Measurements from ENCODE around the gene TNFRSF4.

TNFRSF4 gene

DNA sequence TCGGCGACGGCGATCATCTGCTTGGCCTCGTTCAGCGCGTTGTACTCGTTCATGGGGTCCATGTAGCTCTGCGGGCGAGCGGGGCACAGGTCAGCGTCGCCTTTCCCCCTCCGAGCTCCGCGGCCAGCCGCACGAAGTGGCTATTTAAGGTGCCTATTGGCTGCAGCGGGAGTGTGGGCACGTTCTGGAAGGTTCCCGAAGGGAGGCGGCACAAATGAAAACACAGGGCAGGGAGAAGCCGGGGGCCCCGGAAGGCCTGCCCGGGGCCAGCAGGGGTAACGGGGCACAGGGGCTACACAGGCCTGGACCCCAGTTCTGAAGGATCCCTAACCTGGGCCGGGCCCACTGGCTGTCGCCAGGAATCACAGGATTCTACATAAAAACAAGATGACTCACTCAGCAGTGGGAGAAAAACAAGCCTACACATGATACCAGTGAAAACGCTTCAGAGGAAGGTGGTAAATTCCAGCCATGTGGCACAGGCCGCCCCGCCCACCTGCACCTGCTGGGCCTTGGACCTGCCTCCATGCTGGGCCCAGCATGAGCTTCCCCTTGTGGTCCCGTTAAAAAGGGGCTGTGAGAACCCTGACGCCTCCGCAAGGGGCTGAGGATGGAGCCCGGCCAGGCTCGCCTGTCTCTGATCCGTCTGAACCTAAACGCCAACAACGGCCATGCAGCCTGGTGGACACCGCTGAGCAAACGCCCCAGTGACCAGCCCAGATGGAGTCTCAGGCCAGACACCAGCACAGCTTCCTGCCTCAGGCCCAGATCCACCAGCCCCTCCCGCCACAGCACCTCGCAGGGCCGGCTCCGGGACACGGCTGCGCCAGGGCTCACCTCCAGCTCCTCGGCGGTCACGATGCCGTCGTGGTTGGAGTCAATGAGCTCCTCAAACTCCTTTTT, 3.9 kb upstream of the TNFRSF4 start:
- no peak for DNase-seq (ENCODE audit: low spot score)

DNA sequence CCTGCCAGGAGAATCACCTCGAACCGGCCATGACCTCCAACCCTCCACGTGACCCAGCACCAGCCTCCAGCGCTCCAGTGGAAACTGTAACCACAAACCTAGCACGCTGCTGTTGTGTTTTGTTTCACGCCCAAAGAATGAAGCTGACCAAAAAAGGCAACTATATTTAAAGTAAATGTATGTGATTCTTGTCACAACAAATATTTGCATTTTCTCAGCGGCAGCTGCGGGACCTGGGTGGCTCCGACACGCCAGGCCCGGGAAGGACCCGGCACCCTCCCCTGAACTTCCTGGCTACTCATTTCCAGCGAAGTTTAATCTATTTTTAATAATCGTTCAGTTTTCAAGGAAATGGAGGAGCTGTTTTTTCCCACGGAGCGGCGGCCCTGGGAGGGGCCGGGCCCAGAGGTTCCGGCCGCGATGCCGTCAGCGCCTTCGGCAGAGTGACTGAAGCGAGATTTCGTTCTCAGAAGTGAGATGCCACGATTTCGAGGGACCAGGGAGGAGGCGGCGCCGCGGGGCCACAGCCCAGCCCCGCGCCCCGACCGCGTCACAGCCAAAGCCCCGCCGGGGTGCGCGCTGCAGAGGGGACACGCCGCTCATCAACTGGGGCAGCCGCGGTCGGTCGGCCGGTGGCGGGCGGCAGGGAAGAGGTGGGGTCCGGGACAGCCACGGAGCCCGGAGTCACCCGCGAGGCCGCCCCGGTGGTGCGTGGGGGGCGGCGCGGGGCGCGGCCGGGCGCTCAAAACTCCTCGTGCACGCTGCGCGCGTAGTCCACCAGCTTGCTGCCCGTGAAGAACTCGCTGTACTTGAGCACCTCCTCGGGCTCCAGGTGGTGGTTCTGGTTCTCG, 3.0 kb upstream of the TNFRSF4 start:
- no peak for DNase-seq (ENCODE audit: low spot score)

DNA sequence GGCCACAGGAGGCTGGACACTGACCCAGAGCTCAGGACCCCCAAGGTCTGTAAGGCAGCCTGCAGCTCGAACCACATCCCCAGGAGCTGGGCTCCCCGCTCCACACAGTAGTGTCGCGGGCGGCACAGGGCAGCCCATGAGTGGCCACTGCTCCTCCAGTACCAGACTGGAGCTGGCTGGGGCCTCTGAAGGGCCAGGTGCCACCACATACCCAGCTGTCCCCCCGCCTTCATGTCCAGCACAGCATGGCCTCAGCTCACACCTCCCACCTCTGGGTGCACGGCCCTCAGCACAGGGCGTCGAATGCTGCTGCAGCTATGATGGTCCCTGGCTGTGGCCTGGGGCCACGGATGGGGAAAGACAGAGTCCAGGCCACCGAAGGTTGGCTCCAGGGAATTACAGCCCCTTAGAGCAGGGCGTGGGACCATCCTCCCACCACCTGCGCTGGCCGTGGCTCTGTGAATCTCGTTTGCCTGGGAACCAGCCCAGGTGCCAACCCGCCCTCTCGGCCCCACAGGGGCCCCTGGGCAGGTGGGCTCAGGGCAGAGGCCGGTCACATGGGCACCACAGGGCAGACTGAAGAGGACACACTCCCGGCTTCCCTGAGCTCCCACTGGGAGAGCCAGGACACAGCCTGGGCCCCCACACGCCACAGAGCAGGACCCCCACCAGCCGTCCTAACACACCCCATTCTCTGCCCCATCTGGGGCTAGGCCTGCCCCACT, 2.1 kb upstream of the TNFRSF4 start:
- DNase-seq (ENCODE audit: low spot score), result no peak

DNA sequence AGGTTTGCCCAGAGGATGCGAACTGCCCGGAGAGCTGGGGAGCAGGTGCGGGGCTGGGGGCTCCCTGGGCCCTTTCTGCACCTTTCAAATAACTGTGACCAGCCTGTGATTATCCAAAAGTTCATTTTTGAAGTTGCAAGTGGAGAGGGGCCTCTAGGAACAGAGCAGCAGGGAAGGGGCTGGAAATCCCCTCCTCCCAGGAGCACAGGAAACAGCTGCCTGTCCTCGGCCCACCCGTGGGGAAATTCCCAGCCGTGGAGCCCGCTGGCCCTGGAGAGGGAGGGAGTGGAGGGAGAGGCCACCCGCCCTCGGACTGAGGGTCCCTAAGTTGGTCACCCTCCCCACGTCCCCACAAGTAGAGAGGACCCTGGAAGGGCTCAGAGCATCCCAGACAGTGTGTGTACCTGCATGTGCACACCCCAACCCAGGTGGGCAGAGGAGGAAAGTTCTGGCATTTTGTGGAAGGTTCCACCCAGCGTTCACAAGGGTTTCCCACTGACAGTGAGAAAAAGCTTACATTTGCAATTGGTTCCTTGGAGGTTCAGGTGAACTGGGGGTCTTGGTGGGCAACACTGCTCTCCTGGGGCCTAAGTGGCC, 1.2 kb upstream of the TNFRSF4 start:
- no peak for DNase-seq (ENCODE audit: low spot score)

DNA sequence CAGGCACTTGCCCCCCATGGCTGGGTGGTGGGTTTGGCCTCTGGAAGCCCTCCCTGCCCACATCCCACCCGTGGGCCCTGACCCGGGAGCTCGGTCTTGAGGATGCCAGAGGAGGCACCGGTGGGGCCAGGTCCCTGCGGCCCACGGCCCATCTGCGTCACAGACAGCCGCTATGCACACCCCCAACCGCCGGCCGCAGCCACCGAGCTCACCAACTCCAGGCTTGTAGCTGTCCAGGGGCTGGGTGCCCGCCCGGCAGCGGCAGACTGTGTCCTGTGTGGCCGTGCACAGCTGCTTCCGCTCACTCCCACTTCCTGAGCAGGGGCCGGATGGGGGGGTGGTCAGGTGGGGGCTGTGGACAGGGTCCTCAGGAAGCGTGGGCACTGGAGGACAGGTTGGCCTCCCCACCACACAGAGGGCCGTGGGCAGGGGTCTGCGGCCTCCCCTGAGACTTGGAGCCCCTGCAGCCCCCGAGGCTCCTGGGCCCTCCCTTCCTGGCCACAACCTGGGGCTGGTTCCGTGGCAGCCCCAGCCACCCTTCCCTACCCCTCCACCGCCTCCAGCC, 1.1 kb downstream of the TNFRSF4 start:
- DNase-seq (ENCODE audit: low spot score), result no peak

DNA sequence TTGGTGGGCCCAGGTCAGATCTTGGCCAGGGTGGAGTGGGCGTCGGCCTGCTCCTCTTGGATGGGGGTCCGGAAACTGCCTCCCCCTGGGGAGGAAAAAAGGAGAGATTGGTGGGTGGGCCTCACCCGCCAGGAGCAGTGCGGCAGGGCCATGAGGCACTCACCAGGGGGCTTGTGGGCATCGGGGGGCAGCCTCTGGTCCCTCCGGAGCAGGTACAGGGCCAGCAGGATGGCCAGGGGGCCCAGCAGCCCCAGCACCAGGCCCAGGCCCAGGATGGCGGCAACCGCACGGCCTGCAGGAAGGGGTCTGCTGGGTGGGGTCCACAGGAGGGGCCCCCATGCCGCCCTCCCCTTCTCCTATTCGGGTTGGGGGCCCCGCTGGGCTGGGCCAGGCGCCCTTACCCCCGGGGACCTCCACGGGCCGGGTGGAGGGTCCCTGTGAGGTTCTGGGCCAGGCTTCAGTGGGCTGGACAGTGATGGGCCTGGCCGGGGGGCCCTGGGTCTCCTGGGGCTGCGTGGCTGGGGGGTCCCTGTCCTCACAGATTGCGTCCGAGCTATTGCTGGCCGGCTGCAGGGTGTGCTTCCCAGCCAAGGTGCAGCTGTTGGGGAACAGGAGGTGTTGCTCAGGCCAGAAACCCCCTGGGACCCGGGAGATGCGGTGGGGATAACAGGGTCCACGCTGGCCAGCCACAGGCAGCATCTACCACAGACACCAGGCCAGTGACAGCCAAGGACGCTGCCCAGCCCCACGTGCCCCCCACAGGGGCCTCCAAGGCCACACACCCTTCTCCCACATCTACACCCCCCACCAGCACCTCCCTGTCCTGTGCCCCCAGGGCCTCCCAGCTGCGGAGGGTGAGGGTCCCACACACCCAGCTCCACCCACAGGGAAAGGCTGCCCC, 2.2 kb downstream of the TNFRSF4 start:
- DNase-seq (ENCODE audit: low spot score), result no peak

DNA sequence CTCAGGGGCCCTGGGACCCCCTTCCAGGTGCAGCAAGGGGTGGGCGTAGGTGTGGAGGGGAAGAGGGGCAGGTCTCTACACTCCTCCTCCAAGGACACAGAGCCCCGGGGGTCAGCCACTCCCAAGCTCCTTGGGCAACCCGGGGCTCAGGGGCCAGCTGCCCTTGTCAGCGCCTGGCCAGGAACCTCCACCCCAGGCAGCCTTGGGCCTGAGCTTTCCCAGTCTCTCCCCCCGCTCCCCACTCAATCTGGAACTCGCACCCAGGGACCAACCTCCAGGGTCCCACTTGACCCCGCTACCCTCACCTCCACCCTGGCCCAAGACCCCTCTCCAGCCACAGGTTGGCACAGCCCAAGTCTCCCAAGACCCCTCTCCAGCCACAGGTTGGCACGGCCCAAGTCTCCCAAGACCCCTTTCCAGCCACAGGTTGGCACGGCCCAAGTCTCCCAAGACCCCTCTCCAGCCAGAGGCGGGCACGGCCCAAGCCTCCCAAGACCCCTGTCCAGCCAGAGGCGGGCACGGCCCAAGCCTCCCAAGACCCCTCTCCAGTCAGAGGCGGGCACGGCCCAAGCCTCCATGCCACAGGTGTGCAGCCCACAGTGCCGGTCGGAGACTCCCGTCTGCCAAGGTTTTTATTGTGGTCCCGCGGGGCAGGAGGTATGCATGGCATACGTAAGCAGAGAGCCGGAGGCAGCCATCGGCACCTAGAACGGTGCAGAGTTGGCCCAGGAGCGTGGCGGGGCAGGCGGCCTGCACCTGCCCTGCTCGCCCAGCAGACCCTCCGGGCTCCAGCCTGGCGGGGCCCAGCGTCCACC, 3.0 kb downstream of the TNFRSF4 start:
- no peak for DNase-seq (ENCODE audit: low spot score)

DNA sequence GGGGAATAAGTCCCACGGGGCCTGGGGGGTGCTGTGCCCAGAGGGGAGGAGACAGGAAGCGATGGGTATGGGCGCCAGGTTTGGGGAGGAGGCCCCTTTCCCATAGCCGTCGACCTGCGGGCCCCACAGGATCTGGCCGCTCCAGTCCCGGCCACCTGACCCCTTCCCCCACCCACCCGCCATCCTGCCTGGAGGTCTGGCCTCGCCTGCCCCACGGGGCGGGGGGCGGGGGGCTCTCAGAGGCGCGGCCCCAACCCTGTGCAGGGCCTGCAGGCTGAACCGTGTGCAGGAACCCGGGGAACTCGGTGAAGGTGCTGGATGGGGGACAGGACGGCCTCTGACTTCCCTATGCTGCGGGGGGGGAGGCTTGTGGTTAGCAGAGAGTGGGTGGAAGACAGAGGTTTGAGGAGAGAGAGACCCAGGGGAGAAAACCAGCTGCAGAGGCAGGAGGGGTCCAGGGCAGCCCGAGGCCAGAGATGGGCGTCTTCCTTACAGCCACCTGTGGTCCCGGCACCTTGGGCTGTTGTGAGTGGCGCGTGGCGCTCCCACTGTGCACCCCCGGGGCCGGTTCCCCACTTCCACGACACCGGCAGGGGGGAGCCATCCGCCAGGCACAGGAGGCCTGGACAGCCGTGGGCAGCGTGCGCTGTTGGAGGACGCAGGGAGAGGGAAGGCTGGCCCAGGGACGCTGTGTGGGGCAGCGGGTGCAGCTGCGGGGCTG, 5.1 kb downstream of the TNFRSF4 start:
- no peak for DNase-seq (ENCODE audit: low spot score)

DNA sequence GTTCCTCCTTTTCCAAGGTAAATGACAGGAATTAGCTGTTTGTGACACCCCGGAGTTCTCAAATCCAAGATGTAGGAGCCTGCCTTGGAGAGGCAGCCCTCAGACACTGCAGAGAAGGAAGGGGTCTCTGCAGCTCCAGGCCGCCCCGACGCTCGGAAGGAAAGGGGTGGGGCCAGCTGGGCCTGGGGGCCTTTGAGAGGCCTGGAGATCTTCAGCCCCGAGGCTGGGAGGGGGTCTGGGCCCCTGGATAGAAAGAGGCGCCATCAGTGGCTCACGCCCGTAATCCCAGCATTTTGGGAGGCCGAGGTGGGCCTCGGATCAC, 6.4 kb downstream of the TNFRSF4 start:
- DNase-seq (ENCODE audit: low spot score), result no peak

DNA sequence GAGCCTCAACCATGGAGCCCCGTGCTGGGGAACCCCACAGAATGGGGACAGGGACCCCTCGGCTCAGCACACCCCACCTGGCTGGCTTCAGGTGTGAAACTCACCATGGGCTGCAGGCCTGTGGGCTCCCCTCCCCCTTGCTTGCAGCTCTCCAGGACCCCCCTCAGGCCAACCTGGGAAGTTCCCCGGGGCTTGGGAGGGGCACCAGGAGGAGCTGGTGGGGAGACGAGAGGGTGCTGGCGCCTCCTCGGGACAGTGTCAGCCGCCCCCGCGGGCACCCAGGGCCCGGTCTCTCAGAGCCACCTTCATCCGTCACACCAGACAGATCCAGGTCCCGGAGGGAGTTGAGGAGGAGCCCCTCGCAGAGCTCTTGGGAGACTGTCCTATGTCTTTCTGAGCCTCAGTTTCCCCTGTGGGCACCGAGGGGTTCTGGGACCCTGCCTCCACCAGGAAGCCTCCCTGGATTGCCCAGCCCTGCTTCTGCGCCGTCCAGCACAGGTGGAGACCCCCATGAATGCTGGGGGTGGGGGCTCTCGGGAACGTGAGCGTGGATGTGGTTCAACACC, 6.9 kb downstream of the TNFRSF4 start:
- no peak for DNase-seq (ENCODE audit: low spot score)

DNA sequence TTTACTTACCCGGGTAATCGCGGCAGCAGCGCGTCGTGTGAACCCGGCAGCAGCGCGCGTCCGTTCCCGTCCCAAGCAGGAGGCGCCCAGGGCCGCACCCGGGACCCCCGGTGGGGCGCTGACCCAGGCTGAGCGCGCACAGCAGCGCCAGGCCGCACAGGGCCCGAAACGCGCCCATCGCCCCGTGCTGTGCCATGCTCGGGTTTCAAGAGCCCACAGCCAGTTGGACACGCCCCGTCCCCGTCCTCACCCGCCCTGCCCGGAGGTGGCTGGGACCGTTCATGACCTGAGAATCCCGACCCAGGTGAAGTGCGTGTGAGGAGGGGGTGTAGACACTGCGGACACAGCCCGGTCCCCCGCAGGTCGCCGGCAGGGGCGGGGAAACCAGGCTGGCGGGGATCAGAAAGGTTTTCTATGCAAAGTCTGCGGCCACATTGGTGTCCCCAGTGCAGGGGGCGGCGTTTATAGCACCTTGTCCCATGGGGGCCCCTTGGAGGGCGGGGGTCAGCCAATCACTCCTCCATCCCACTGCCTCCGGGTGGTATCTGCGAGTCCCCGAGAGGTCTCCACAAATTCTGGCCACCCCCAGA, 7.5 kb downstream of the TNFRSF4 start, which contains the start of gene TNFRSF18:
TNFRSF18 (minus strand) TSS at position 217 of the 590 bp plus-strand sequence; CDS start at position 196, 21 bp downstream.
- DNase-seq (ENCODE audit: low spot score), result no peak

DNA sequence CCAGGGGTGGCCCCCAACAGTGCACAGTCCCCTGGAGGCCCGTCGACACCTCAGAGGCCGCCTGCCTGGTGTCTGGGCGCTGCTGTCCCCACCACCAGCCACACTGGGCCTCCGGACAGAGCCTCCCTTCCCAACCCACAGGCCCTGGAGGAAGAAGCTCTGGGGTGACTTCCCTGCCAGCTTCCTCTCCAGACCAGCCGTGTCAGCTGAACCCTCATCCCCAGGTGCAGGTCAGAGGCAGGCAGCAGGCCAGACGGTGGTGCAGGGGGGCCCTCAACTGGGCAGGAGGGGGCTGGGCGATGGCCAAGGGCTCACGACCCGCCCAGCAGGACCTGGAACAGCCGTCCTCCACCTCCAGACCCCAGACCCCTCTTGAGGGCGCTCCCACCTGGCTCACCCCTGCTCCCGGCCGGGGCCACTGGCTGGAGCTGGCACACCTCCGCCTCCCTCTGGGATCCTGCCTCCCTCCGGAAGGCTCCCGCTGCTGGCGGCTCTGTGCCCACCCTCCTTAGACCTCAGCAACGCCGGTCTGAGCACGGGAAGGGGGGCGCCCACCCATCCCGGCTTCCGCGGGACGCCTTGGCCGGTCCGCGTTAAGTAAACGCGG, 8.1 kb downstream of the TNFRSF4 start:
- no peak for DNase-seq (ENCODE audit: low spot score)

DNA sequence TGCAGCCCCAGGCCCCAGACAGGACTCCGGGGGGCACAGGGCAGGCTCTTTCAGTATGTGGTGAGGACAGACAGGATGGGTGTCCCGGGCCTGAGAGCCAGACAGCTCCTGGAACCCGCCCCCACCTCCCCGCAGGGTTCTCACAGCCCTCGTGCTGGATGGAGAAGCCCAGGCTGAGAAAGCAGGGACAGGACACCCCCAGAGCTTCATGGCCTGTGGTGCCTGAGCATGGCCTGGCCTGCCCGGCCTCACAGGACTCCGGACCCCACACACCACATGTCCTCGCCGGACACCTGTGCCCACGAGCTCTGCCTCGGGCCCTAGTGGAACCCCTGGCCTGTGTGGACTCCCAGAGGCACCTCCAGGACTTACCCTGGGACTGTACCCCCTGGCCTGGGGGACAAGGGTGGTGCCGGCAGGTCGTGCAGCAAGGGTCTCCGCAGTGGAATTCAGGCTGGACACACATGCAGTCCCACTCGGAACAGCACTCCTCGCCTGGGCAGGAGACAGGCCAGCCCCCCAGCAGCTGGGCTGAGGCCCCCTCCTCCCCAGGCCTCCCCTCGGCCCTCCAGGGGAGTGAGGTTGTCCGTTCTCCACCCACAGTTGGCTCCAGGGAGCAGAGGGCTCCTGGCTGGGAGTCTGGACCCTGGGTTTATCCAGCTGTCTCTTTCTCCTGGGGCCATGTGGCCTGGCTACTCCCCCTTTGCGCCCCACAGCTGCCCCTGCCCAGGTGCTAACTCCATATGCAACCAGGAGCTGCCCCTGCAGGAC, 8.8 kb downstream of the TNFRSF4 start:
- DNase-seq (ENCODE audit: low spot score), result no peak

DNA sequence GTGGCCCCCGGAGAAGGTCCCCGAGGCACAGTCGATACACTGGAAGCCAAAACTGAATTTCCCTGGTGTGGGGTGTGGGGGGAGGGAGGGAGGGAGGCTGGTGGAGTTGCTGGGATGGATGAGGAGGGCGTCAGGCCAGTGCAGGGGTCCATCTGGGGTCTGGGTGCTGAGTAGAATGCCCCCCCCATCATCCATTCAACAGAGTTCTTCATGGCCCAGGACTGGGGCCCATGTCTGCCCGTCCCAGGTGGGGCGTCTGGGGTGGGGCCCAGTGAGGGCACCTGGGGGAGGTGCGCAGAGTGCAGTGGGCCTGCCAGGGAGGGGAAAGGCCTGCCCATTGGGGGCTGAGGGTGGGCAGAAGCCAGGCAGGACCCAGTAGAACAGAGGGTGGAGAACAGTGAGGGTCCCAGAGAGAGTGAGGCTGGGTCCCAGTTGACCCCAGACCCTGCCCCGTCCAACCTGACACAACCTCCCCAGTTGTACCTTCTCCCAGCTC, 9.5 kb downstream of the TNFRSF4 start:
- no peak for DNase-seq (ENCODE audit: low spot score)

DNA sequence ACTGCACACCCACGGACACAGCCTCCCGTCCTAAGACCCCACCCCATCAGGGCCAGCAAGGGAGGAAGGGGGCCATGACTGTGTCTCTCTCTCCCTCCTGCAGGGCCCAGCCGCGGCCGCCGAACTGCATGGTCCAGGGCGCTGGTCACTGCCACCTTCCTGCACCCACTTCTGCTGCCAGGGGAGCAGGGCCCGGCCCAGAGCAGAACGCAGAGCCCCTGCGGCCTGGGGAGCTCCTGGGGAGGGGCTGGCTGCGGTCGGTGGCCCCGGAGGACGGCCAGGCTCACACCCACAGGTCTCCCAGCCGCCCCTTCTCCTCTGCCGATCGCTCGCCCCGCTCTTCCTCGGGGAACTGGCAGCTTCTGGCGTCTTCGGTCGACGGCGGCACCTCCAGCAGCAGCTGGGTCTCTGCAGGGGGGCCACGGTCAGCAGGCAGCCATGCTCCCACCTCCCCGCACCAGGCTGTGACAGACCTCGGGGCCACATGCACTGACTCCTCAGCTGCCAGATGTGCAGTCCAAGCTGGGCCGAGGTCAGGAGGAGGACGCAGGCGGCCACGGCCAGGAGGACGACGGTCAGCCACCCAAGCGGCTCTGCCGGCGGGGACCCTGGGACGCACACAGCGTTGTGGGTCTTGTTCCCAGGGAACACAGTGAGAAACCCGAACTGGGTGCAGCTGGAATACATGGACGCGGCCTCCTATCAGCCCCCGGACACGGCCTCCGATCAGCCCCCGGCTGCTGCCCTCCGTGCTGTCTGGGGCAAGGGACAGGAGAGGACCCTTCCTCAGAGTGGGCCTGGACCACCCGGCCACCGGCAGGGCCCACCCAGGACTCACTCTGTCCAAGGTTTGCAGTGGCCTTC, 10.2 kb downstream of the TNFRSF4 start:
- DNase-seq (ENCODE audit: low spot score), result no peak

Data from pons (tissue), 1 donor.